ENCODE data around the gene FRMD4A. TPM values are rescaled to one million over a fixed set of nuclear protein-coding genes. Genes with fewer than 3 reads are reported as not detected.

Gene FRMD4A
- total RNA-seq, 1 donor from 2014 or later = 34.6 TPM

DNA sequence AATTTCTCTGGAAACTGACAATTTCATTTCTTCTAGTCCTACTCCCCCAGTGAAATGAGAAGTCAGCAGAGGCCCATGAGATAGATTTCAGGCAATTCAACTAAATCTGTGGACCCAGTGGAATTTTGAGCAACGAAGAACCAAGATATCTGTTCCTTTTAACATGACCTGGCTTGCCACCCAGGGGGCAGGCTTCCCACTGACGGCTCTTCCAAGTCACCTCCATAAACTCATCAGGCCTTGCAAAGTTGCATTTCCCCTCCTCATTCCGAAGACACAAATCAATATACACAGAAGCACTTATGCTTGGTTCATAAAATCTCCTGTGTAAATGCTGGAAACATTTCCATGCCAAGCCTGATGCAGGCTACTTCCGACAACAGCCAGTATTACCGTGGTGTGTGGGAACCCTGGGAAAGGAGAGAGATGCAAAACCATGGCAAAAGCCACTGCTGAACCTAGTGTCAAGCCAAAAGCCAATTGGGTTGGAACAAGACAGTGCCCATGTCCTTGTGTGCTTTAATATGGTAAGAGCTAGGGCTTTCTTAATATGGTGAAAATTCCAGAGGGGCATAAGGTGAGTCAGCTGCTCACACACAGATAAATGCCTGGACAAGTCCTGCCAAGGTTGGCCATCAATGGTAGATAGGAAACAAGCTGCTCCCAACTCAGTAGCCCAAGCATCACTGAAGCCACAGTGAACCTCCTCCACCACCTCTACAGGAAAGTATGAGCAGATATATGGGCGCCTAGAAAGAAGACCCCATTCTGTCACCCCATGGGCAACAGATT, 1.6 kb downstream of the FRMD4A start:
- no peak overlapping the region for H3K4me3 ChIP-seq (ENCODE audit: low read depth, low read length)
- TF ChIP-seq, protein P1, sequence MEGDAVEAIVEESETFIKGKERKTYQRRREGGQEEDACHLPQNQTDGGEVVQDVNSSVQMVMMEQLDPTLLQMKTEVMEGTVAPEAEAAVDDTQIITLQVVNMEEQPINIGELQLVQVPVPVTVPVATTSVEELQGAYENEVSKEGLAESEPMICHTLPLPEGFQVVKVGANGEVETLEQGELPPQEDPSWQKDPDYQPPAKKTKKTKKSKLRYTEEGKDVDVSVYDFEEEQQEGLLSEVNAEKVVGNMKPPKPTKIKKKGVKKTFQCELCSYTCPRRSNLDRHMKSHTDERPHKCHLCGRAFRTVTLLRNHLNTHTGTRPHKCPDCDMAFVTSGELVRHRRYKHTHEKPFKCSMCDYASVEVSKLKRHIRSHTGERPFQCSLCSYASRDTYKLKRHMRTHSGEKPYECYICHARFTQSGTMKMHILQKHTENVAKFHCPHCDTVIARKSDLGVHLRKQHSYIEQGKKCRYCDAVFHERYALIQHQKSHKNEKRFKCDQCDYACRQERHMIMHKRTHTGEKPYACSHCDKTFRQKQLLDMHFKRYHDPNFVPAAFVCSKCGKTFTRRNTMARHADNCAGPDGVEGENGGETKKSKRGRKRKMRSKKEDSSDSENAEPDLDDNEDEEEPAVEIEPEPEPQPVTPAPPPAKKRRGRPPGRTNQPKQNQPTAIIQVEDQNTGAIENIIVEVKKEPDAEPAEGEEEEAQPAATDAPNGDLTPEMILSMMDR (conservative IDR thresholded peaks at IDR 0.05; ENCODE audit: low read depth, low read length) = no peak
- no peak for DNase-seq (ENCODE audit: low read depth)

DNA sequence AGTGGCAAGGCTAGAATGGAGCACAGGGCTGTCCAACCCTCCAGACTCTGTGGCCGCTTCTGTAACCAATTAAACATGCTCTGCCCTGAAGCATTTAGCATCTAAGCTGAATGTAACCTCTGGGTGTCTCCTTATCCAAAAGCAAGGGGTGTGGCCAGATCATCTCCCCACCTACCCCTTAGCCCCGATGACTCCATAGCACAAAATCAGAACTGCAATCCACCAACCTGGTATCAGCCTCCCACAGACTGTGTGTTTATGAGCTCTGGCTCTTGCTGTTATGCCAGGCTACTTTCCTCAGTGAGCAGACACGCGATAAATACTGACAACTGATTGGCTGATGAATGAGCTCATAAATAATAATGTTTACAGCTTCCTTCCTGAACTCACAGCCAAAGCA, 3.2 kb downstream of the FRMD4A start:
- DNase-seq (ENCODE audit: low read depth) = no peak
- TF ChIP-seq, protein P1 (conservative IDR thresholded peaks at IDR 0.05; ENCODE audit: low read depth, low read length) = no peak
- H3K4me3 ChIP-seq (ENCODE audit: low read depth, low read length) = no peak overlapping the region

DNA sequence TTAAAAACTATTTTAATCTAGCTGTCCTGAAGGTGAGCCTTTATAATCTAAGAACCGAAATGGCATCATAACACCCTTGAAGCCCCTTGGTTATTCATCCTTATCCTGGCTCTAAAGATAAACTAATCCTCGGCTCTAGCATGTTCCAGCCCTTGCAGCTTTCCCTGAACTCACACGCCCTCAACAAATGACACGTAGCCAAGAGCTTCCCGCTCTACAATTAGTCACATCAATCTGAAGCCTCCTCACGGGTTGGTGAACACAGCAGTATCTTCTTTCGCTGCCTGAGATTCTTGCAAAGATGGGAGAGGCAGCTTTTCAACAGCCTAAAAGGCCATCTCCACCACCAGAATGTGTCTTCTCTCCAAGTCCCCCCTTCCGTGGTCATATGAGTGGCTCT, 4.1 kb downstream of the FRMD4A start:
- TF ChIP-seq, protein P1 (conservative IDR thresholded peaks at IDR 0.05; ENCODE audit: low read depth, low read length) = no peak
- DNase-seq (ENCODE audit: low read depth) = no peak
- H3K4me3 ChIP-seq (ENCODE audit: low read depth, low read length) = no peak overlapping the region

DNA sequence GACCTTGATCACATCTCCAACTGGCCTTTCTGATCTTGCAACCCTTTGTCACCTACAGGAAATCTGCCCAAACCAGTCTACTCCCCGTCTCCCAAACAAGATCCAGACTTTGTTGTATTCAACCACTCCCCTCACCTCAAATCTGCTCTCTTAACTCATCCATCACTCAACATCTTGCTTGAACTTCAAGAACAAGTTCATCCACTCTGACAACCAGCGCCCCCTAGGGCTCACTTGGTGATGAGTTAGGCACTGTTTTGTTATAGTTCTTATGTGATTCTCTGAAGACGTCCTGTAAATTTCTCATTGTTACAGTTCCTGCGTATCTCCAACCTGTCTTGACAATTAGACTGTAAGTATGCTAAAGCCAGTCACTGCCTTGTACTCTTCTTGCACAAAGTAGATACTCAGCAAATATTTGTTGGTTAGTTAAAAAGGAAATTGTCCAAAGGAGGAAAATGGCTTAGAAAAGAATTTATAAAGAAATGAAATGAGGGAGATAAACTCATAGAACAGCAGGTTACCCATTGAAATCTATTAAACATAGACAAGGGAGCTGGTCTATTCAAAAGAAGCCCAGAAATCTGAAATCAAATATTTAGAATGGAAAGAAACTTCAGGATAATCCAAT, 5.3 kb downstream of the FRMD4A start:
- H3K4me3 ChIP-seq (ENCODE audit: low read depth, low read length) = no peak overlapping the region
- TF ChIP-seq, protein P1 (conservative IDR thresholded peaks at IDR 0.05; ENCODE audit: low read depth, low read length) = peak; percentile 71
- no peak for DNase-seq (ENCODE audit: low read depth)

DNA sequence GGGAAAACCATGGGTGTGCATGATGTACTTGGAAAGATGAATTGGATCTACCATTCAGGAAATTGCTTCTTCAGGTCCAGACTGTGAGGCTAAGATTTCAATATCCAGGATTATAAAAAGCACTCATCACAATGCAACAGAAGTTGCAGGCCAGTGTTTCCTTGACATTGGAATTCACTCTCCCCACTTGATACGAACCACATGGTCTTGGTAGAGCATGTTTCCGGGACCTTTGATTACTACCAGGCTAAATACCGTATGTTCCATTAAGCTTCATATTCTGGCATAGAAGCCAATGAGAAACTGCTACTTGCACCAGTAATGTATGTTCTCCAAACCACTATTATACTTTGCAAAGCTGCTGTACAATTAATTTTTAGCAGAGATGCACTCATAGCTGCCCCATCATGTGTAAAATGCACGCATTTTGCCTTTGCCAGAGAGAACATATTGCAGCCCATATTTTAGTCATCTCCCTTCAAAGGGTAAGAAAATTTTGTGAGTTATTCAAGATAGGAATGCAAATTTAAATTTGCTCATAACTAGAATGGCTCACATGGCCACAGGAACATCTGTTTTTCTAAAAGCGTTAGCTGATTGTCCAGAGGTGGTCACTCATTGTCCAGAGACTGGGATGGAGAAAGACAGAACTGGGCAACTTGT, 8.1 kb downstream of the FRMD4A start:
- H3K4me3 ChIP-seq (ENCODE audit: low read depth, low read length) = no peak overlapping the region
- DNase-seq (ENCODE audit: low read depth) = no peak
- TF ChIP-seq, protein P1 (conservative IDR thresholded peaks at IDR 0.05; ENCODE audit: low read depth, low read length) = no peak

DNA sequence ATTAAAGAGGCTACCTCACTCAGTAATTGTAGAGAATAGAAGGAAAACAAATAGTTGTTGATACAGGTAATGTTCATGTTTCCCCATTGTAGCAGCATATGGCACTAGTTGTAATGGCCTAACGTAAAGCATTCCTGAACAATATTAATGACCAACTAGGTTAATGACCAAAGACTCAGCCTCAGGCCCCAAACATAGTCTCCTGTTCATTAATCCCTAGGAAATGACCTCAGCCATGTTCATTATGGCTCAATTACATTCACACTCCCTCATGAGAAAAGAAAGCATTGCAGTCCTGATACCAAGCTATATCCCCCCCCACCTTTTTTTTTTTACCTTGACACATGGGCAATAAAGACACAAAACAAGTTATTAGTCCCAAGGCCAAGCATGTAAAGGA, 12.7 kb downstream of the FRMD4A start:
- no peak for DNase-seq (ENCODE audit: low read depth)
- H3K4me3 ChIP-seq (ENCODE audit: low read depth, low read length) = no peak overlapping the region
- TF ChIP-seq, protein P1 (conservative IDR thresholded peaks at IDR 0.05; ENCODE audit: low read depth, low read length) = no peak

Measured in epithelial cell of proximal tubule (primary cell).